ENCODE data around the gene SLX4IP.

- TF ChIP-seq POLR2AphosphoS5 (IDR thresholded peaks at IDR 0.05; ENCODE audit: low read depth, low read length) (no peak), POLR2A (IDR thresholded peaks at IDR 0.05; ENCODE audit: low read depth, low read length) (no peak), TAF1 (IDR thresholded peaks at IDR 0.05; ENCODE audit: borderline replicate concordance, low read depth, low read length) (no peak)
Observed at GRCh38 chr20:10469599-10469998, 34.5 kb downstream of the SLX4IP start.

All from GM12892 (cell line).